GM21786 (cell line): ENCODE data around the gene PRMT1.
"Not testable (repeated sequence)": the region's sequence is repeated elsewhere in the genome, so short reads cannot be mapped to it uniquely, and the experiment has no call there.

ENCODE experiments used
- ATAC-seq: cut with Tn5 transposase; IDR thresholded peaks from one replicate; pipeline ENCODE4 v1.9.1; 2021; ENCODE audit not compliant: unreplicated experiment

The PRMT1 gene

DNA sequence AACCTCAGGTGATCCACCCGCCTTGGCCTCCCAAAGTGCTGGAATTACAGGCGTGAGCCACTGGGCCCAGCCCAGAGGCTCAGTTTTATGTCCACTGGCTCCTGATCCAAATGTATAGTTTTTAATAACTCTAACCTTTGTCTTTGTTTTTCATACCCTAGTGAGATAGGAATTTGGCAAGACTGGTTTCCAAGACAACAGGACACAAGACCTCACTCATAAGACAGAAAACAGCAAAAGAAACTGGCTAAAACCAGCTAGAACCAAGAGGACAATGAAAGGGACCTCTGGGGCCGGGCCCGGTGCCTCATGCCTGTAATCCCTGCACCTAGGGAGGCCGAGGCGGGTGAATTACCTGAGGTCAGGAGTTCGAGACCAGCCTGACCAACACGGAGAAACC, 41.4 kb downstream of the PRMT1 start:
- ATAC-seq: no peak

DNA sequence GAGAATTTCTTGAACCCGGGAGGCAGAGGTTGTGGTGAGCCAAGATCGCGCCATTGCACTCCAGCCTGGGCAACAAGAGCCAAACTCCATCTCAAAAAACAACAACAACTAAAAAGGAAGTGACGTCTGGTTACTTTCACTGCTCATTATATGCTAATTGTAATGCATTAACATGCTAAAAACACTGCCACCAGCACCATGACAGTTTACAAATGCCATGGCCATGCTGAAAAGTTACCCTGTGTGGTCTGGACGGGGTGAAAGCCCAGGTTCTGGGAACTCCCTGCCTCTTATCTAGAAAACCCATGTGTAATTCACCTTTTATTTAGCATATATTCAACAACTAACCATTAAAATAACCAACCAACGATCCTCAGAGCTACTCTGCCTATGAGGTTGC, 41.9 kb downstream of the PRMT1 start:
- ATAC-seq: no peak

DNA sequence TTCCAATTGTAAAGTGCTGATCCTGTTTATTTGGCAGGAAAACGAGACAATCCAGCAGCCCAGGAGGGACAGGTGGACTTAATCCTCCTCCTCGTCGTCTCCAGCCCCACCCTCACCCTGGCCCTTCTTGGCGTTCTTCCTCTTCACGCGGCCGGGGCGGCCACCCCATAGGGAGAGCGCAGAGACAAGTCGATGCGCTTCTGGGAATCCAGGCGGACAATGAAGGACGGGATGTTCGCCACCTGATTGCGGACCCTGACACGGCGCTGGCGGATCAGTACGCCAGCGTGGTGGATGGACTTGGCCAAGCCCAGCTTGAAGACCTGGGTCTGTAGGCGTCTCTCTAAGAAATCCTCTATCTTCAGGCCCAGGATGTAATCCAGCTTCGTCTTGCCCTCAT, 42.3 kb downstream of the PRMT1 start:
- not testable (repeated sequence) for ATAC-seq

DNA sequence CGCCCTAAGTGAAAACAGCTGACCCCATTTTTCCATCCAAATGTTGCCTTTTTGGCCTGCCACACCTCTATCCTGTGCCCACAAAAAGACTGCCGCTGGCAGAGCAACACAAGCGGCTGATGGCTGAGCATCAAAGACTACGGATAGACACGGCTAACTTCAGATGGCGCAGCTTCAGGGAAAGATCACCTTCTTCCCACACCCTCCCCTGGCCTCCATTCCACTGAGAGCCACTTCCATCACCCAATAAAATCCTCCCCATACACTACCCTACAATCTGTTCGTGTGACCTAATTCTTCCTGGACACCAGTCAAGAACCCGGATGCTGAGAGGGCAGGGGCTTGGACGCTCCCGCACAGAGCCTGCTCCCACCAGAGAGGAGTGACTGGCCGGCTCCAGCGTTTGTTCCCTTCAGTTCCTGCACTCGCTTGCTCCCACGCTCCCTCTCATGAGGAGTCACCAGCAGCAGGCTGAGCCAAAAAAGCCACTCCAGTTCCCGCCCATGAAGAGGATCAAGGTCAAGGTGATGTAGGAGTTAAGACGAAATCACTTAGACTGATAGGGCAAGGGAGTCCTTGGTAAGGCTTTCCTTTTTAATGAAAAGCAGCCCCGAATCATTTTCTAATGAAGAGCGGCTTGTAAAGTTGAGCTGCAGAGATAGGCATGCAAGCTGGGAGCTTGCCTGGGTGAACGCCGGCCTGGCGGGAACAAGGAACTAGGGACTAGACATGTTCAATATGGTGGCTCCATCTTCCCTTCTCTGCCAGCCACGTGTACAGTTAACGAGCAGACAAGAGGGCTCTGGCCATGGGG, 50.4 kb downstream of the PRMT1 start:
- ATAC-seq: no peak

DNA sequence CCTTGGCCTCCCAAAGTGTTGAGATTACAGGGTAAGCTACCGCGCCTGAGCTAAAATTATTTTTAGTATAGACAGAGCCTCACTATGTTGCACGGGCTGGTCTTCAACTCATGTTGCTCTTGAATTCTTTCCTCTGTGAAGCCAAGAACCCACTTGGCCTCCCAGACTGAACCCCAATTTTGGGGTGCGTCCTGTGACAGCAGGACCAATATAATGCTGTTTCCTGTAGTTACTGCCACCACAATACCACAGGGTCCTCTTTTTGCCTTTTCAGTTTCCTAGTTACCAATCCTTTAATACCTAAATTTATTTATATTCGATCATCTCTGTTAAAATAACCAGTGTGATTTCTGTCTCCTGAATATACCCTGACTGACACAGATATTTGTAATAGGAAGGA, 53.1 kb downstream of the PRMT1 start:
- no peak for ATAC-seq
